ENCODE data around the gene HDGF.

Gene HDGF

GRCh38 chr1:156745881-156746280 is 5.6 kb downstream of the HDGF start:
- DNase-seq: no peak

GRCh38 chr1:156744786-156745419 is 6.6 kb downstream of the HDGF start:
- DNase-seq: no peak

DNA sequence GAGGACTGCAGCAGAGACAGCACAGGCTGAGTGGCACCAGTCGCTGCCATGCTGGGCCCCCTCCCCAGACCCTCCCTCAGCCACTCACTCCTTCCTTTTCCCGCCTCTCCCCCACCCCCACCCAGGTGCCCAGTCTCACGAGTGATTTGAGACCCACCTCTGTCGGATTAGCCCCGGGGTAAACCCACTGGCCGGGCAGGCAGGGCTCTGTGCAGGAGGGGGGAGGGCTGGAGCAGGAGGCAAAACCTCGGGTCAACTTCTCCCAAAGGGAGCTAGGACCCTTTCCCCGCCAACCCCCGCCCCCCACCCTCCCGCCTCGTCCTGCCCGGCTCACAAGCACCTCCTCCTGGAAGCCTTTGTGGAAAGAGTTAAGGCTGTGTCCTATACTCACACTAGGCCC is 7.1 kb downstream of the HDGF start:
- no peak for DNase-seq

- DNase-seq: no peak
These were observed 7.8 kb downstream of the HDGF start for GRCh38 chr1:156743367-156744302.

GRCh38 chr1:156742801-156743200 is 8.7 kb downstream of the HDGF start:
- no peak for DNase-seq

- no peak for DNase-seq
These were observed 9.5 kb downstream of the HDGF start for GRCh38 chr1:156742017-156742416.

- no peak for DNase-seq
These were observed 9.9 kb downstream of the HDGF start for GRCh38 chr1:156741481-156741983.

GRCh38 chr1:156740741-156741480 is 10.6 kb downstream of the HDGF start, which contains the start of gene MRPL24:
Gene MRPL24 (minus strand): TSS chr1:156741088. CDS start chr1:156738704, 2,384 bp downstream.
- DNase-seq: peak; percentile 100

- DNase-seq: no peak
These were observed 11.2 kb downstream of the HDGF start for GRCh38 chr1:156740237-156740740.

DNA sequence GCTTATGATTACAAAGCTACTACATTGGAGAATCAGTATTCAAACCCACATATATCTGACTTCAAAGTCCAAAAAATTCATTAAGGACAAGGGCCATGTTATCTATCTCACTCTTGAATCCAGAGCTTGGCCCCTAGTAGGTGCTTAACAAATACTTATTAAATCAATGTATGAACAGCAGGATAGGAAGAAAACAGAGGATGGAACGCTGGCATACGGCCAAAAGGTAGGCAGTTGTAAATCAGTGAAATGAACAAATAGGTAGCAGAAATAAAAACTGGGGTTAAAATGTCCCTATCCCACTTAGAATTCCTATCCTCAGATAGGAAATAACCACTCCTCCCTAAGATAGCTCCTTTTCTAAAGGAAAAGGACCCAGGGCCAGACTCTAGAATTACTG is 12.6 kb downstream of the HDGF start:
- no peak for DNase-seq

- DNase-seq: no peak
These were observed 13.1 kb downstream of the HDGF start for GRCh38 chr1:156738407-156738806.

DNA sequence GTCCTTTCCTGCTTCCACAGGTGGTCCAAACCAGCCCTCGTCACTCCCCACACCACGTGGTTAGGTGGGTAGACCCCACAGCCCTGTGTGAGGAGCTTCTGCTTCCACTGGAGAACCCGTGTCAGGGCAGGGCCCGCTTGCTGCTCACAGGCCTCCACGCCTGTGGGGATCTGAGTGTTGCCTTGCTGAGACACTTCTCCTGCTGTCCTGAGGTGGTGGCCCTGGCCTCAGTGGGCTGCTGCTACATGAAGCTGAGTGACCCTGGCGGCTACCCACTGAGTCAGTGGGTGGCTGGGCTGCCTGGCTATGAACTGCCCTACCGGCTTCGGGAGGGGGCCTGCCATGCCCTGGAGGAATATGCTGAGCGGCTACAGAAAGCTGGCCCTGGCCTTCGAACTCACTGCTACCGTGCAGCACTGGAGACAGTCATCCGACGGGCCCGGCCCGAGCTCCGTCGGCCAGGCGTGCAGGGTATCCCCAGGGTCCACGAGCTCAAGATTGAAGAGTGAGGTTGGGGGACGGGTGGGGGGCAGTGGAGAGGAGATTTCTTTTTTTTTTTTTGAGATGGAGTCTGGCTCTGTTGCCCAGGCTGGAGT is 17.4 kb downstream of the HDGF start:
- DNase-seq: no peak

DNA sequence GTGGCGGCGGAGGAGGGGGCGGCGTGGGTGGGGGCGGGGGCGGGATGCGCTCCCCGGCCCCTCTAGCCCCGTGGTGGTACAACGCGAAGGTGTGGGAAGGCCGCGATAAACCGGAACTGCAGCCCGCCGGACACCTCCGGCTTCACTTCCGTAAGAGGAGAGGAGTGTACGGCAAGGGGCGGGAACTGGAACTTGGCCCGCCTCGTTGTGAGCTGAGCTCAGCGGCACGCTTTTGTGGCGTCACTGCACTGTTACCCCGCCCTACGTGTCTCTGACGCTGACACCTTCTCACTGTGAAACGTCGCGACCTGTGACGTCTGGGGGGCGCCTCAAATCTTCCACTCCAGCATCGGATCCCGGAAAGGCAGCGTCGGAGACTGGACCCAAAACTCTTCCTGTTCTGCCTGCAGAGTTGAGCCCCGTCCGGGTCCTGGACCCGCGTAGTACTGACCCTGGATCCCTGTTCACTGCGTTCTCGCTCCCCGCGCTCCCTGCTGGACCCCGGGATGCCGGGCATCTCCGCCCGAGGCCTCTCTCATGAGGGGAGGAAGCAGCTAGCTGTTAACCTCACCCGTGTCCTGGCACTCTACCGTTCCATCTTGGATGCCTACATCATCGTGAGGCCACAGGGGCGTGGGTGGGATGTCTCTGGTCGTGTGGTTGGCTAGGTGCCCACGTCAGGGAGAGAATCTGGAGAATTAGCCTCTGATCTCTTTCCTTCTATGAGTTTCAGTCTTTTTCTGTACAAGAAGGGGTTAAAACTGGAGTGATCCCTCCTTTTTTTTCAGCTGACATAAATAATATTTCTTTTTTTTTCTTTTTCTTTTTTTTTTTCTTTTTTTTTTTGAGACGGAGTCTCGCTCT is 22.6 kb downstream of the HDGF start, which contains the start of gene ISG20L2:
Gene ISG20L2 (minus strand): TSS at position 168 of the 864 bp plus-strand sequence. CDS start 1,114 bp downstream, outside the sequence.
- peak; percentile 97 for DNase-seq

DNA sequence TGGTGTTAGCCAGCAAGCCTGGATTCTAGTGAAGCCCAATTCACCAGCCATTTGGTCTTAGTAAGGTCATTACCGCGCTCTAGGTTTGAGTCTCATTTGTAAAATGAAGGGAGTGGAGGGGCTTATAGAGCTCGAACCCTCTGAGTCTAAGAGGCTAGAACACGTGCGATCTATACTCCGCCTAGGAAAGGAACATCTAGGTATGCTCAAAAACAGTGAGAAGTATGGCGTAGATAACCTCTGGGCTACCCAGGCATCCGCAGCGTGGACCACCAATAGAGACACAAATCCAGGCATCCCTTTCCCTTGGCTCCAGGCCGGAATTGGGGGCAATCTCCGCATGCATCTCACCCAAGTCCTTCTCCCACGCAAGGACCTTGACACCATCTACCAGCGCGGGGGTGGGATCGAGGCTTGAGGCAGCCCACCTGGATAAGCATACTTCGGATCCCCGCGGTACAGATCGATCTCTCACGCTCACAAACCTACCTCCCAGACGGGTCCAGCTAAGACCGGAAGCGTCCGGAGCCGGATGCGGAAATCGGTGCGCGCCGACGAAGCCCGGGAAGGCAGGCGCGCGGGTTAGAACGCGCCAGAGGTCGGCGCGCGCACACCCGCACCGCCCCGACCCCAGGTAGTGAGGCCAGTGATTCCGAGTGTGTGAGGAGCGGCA is 23.4 kb downstream of the HDGF start, which contains the start of gene METTL25B:
Gene METTL25B (plus strand): TSS at position 544 of the 673 bp plus-strand sequence. CDS start 636 bp downstream, outside the sequence.
- peak; percentile 81 for DNase-seq

GRCh38 chr1:156727492-156727891 is 24.0 kb downstream of the HDGF start:
- no peak for DNase-seq

DNA sequence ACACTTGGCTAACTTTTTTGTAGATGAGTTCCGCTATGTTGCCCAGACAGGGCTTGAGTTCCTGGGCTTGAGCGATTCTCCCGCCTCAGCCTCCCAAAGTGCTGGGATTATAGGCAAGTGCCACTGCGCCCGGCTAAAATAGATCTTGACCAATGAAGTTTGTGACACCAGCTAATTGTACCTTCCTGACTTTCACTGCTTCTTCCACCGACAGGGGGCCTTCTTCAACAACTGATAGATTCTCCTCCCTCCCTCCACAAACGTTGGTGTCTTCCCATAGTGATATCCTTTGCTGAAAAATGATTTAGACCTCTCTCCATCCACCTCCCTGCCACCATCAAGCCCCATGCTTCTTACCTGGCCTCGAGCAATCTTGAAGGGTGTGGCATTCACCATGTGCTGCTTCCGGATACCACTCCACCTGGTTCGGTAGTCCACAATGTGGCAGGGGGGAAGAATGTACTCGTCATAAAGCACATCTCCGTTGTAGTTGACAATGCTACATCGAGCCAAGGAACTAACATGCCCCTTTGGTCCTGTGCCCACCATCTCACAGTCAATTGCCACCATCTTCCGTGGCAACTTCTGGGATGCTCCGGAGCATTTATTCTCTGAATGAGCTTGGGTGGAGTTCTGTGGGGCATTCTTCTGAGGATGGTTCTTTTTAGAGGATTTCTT is 24.8 kb downstream of the HDGF start:
- peak; percentile 65 for DNase-seq

DNA sequence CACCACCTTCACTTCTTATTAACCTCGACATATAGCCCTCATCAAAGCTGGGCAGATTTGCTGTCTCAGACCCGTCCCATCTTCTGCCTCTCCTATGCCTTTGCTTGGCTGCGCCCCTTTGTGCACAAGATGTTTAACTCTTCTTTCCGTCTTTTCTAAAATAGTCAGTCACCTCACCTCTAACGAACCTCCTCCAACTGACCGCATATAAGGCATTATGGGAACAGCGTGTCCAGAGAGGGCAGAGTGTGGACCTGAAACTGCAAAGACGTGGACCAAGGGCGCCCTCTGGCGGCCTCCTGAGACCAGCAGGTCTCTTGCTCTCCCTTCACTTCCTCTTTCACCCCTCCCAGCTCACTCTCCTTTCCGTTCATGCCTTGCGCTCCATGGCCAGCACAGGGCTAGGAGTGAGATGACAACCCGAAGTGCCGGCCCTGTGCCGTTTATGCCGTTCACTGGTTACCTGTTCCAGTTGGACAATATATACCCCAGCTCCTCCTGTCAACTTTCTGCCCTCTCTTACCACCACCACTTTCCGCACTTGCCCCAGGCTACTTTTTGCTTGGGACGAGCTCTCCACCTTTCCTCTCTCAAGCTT is 25.7 kb downstream of the HDGF start:
- peak; percentile 80 for DNase-seq

DNA sequence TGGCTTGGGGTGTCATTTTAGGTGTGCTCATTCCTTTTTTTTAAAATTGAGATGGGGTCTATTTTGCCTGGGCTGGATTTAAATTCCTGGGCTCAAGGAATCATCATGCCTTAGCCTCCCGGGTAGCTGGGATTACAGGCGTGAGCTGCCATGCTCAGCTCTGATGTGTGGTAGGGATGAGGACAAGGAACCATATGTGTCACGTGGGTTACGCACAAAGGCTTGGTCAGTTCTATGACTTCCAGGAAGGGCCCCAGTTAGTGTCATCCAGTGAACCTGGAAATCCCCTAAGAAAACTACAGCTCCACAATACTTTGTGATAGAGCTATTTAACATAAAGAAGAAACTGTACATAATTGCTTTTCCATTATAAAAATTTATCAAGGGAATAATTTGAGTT is 29.9 kb downstream of the HDGF start:
- DNase-seq: no peak

DNA sequence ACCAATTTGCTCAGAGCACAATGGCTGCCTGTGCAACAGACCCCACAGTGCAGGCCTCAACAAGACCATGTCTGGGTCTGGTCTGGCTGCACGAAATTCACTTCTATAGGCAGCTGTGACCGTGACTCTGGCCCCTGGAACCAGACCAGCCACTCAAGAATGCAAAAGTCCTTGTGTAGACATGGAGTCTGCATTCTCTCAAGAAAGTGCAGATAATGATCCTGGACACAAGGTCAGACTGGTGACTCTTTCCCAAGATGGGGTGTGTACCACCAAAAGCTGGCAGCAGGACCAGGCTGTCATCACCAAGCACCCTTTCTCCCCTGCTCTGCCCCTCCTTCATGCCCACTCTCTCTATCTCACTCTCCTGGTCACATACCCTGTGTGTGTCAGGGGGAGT is 30.3 kb downstream of the HDGF start:
- no peak for DNase-seq

DNA sequence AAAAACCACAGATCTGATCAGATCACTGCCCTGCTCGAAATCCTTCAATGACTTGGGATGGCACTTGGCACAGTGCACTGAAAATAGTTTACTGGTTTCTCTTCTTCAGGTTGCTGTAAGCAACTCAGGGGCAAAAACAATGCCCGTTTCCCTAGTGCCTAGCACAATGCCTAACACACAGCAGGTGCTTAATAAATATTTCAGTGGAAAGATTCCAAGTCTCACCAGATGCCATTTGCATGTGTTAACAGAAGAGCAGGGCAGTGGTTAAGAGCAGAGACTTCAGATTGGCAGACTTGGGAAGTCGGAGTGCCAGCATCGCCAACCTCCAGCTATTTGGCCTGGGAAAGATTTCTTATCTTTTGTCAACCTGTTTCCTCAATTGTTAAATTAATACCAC is 34.1 kb downstream of the HDGF start:
- DNase-seq: no peak

All from CD4-positive, alpha-beta T cell treated with Interleukin-21 for 1 hour (primary cell).